K562 (cell line): ENCODE results near the gene NUP210. TPM values are rescaled to one million over a fixed set of nuclear protein-coding genes. Genes with fewer than 3 reads are reported as not detected.

Experiments used
- ARHGAP35 ChIP-seq: fragments of 450-650 bp; IDR thresholded peaks from 2 replicates; pipeline ENCODE4 v1.6.1; 2018; ENCODE audit not compliant: partially characterized antibody
- CEBPG ChIP-seq, 3 experiments: fragments of 200-800 bp in 1 of 3; sonication (Bioruptor generic) in 1 of 3; sonication (generic) in 1 of 3; formaldehyde crosslinking in 1 of 3; IDR thresholded peaks in 2 of 3; conservative IDR thresholded peaks in 1 of 3; 2 replicates each; pipeline versions ENCODE4 v1.6.1 to v1.8.0; 2016 to 2022; ENCODE audit warnings: missing compliant biosample characterization in 2 of 3, missing genetic modification characterization in 2 of 3, mild to moderate bottlenecking in 1 of 3, missing genetic modification reagents in 1 of 3
- ELF1 ChIP-seq: fragments of 200-800 bp; sonication (Bioruptor generic); IDR thresholded peaks from 2 replicates; pipeline ENCODE4 v1.6.1; 2016; ENCODE audit warnings: missing genetic modification characterization, missing compliant biosample characterization
- FIP1L1 ChIP-seq: fragments of 200-400 bp; formaldehyde crosslinking; IDR thresholded peaks from 2 replicates; pipeline ENCODE4 v1.6.1; 2018; ENCODE audit warnings: mild to moderate bottlenecking, low read depth, low read length; ENCODE audit not compliant: poor library complexity, severe bottlenecking
- FOXM1 ChIP-seq, 2 experiments: fragments of 450-650 bp in 1 of 2; sonication (generic) in 1 of 2; formaldehyde crosslinking in 1 of 2; IDR thresholded peaks; 2 replicates each; pipeline versions ENCODE4 v1.6.1 to v1.9.0; 2017 to 2022; ENCODE audit warnings: low read depth in 2 of 2, mild to moderate bottlenecking in 2 of 2, missing genetic modification reagents in 1 of 2, moderate library complexity in 1 of 2
- KLF10 ChIP-seq: fragments of 250-450 bp; sonication (Bioruptor Pico); IDR thresholded peaks from 2 replicates; pipeline ENCODE4 v1.6.1; 2021; ENCODE audit warnings: matching md5 sums
- MTA2 ChIP-seq: fragments of 450-650 bp; IDR thresholded peaks from 2 replicates; pipeline ENCODE4 v1.6.1; 2016; ENCODE audit warnings: low read depth
- NBN ChIP-seq: fragments of 450-650 bp; IDR thresholded peaks from 2 replicates; pipeline ENCODE4 v1.6.1; 2016; ENCODE audit warnings: low read depth, mild to moderate bottlenecking
- NELFE ChIP-seq: IDR thresholded peaks from 2 replicates; pipeline ENCODE4 v1.6.1; 2011; ENCODE audit warnings: mild to moderate bottlenecking; ENCODE audit not compliant: insufficient read depth, insufficient read length
- NFIX ChIP-seq: fragments of 250-450 bp; sonication (Bioruptor Pico); IDR thresholded peaks from 2 replicates; pipeline ENCODE4 v1.4.0; 2020; ENCODE audit warnings: low read depth, mild to moderate bottlenecking, moderate library complexity
- SAFB2 ChIP-seq: fragments of 200-400 bp; formaldehyde crosslinking; IDR thresholded peaks from 2 replicates; pipeline ENCODE4 v1.6.1; 2018; ENCODE audit warnings: borderline replicate concordance, low read length, low read depth, moderate library complexity; ENCODE audit not compliant: severe bottlenecking
- SLC30A9 ChIP-seq: fragments of 250-450 bp; sonication (Bioruptor Pico); IDR thresholded peaks from 2 replicates; pipeline ENCODE4 v1.8.0; 2022; ENCODE audit warnings: mild to moderate bottlenecking, moderate library complexity
- SREBF2 ChIP-seq: sonication (generic); formaldehyde crosslinking; IDR thresholded peaks from 2 replicates; pipeline ENCODE4 v1.4.0; 2020; ENCODE audit warnings: mild to moderate bottlenecking, missing genetic modification reagents
- ZNF436 ChIP-seq: fragments of 250-450, 450-650 bp; sonication (Bioruptor Pico); formaldehyde crosslinking; IDR thresholded peaks from 2 replicates; pipeline ENCODE4 v1.7.0; 2020; ENCODE audit warnings: mild to moderate bottlenecking
- ZNF589 ChIP-seq: fragments of 200-800 bp; sonication (Bioruptor generic); IDR thresholded peaks from 2 replicates; pipeline ENCODE4 v1.6.1; 2016; ENCODE audit warnings: low read depth, missing genetic modification characterization, missing compliant biosample characterization
- polyA plus RNA-seq, 8 experiments: library from polyadenylated mRNA; depleted of rRNA in 4 of 8; stranded (reverse) in 5 of 8; unstranded in 3 of 8; fragments of >200 nt; fragmentation: Nextera tagmentation in 2 of 8; fragmentation: Illumina TruSeq in 1 of 8; extraction: Ambion mirVana in 2 of 8; extraction: Trizol in 1 of 8; gene quantifications; 2 replicates each; pipeline versions ENCODE4 v1.2.1 to v1.2.3, GENCODE V29; 2011 to 2014; ENCODE audit warnings: inconsistent platforms in 1 of 8, missing spikeins in 1 of 8
- total RNA-seq, 7 experiments: library from RNA; depleted of rRNA in 6 of 7; stranded (reverse); fragments of >200 nt in 6 of 7; fragmentation: Illumina TruSeq in 2 of 7; extraction: Trizol in 2 of 7; gene quantifications; 2 replicates each; pipeline versions ENCODE4 v1.2.1 to v1.2.3, GENCODE V29; 2011 to 2021; ENCODE audit warnings: low replicate concordance in 1 of 7
- TF ChIP-seq, protein P1 (sequence below): fragments of 250-450 bp; sonication (Bioruptor Pico); IDR thresholded peaks from 2 replicates; pipeline ENCODE4 v1.8.0; 2021; ENCODE audit warnings: borderline replicate concordance, mild to moderate bottlenecking, moderate library complexity; ENCODE audit not compliant: poor library complexity, severe bottlenecking
- TF ChIP-seq, protein P2 (sequence below): sonication (generic); formaldehyde crosslinking; IDR thresholded peaks from 2 replicates; pipeline ENCODE4 v1.8.1; 2023; ENCODE audit warnings: mild to moderate bottlenecking, missing genetic modification reagents
- TF ChIP-seq, protein P3 (sequence below): sonication (generic); formaldehyde crosslinking; IDR thresholded peaks from 2 replicates; pipeline ENCODE4 v1.8.0; 2022; ENCODE audit warnings: missing genetic modification reagents, mild to moderate bottlenecking, borderline replicate concordance
- TF ChIP-seq, protein P4 (sequence below): fragments of 450-650 bp; formaldehyde crosslinking; IDR thresholded peaks from 2 replicates; pipeline ENCODE4 v1.4.0; 2022; ENCODE audit warnings: mild to moderate bottlenecking, moderate library complexity
- TF ChIP-seq, protein P5 (sequence below), 3 experiments: fragments of 200-800 bp in 1 of 3; sonication (Bioruptor generic) in 1 of 3; sonication (generic) in 1 of 3; formaldehyde crosslinking in 1 of 3; IDR thresholded peaks; 2 replicates each; pipeline versions ENCODE4 v1.6.1 to v1.8.0; 2016 to 2022; ENCODE audit warnings: mild to moderate bottlenecking in 2 of 3, missing compliant biosample characterization in 2 of 3, missing genetic modification characterization in 2 of 3, missing genetic modification reagents in 1 of 3

Gene NUP210
- total and polyA plus RNA-seq, 9 of the 15 experiments (the other 6 are each of a cell fraction or from before 2014, with no cell fraction given), result 1.2 to 138 (median 44.0) TPM

DNA sequence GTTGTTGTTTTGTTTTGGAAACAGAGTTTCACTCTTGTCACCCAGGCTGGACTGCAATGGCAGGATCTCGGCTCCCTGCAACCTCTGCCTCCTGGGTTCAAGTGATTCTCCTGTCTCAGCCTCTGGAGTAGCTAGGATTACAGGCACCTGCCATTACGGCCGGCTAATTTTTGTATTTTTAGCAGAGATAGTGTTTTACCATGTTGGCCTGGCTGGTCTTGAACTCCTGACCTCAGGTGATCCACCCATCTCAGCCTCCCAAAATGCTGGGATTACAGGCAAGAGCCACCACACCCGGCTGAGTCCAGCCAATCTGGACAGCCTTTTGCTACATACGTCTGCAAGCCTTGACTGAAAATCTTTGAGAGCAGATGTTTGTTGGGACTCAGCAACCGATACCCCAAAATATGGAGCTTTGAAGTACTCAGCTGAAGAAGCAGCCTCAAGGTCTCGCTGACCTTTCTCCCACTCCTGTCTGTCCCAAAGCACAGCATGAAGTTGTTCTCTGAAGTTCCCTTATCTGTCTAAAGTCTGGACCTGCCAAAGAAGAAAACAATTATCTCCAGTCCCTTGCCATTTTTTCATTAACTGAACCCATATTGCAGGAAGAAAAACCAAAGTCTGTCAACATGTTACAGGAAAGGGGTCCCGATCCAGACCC lies 9.6 kb upstream of the NUP210 start (continued):
- TF ChIP-seq ARHGAP35 (no peak), SAFB2 (no peak), MTA2 (no peak), NFIX (no peak), NBN (0 out of 2 replicates have a peak, but pooled peaks have one; percentile 29), FIP1L1 (no peak), ZNF589 (CRISPR knock-in tag) (no peak), SLC30A9 (CRISPR knock-in tag) (no peak), KLF10 (CRISPR knock-in tag) (no peak), ZNF436 (CRISPR knock-in tag) (no peak), SREBF2 (CRISPR knock-in tag) (no peak), ELF1 (no peak), FOXM1 (IDR thresholded peaks at IDR 0.05; ENCODE audit: low read depth) (no peak), FOXM1 (CRISPR knock-in tag; IDR thresholded peaks at IDR 0.05; ENCODE audit: low read depth) (no peak), CEBPG (CRISPR knock-in tag; IDR thresholded peaks at IDR 0.05) (no peak), CEBPG (tag; conservative IDR thresholded peaks at IDR 0.05 in 1 of 2, IDR thresholded peaks at IDR 0.05 in 1 of 2) (no peak), NELFE (no peak)
- TF ChIP-seq, protein P1, sequence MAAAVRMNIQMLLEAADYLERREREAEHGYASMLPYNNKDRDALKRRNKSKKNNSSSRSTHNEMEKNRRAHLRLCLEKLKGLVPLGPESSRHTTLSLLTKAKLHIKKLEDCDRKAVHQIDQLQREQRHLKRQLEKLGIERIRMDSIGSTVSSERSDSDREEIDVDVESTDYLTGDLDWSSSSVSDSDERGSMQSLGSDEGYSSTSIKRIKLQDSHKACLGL, result no peak
- TF ChIP-seq, protein P2, sequence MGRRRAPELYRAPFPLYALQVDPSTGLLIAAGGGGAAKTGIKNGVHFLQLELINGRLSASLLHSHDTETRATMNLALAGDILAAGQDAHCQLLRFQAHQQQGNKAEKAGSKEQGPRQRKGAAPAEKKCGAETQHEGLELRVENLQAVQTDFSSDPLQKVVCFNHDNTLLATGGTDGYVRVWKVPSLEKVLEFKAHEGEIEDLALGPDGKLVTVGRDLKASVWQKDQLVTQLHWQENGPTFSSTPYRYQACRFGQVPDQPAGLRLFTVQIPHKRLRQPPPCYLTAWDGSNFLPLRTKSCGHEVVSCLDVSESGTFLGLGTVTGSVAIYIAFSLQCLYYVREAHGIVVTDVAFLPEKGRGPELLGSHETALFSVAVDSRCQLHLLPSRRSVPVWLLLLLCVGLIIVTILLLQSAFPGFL (CRISPR knock-in tag), result no peak
- TF ChIP-seq, protein P3, sequence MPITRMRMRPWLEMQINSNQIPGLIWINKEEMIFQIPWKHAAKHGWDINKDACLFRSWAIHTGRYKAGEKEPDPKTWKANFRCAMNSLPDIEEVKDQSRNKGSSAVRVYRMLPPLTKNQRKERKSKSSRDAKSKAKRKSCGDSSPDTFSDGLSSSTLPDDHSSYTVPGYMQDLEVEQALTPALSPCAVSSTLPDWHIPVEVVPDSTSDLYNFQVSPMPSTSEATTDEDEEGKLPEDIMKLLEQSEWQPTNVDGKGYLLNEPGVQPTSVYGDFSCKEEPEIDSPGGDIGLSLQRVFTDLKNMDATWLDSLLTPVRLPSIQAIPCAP (CRISPR knock-in tag), result no peak
- TF ChIP-seq, protein P4, sequence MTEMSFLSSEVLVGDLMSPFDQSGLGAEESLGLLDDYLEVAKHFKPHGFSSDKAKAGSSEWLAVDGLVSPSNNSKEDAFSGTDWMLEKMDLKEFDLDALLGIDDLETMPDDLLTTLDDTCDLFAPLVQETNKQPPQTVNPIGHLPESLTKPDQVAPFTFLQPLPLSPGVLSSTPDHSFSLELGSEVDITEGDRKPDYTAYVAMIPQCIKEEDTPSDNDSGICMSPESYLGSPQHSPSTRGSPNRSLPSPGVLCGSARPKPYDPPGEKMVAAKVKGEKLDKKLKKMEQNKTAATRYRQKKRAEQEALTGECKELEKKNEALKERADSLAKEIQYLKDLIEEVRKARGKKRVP (CRISPR knock-in tag), result no peak
- TF ChIP-seq, protein P5, sequence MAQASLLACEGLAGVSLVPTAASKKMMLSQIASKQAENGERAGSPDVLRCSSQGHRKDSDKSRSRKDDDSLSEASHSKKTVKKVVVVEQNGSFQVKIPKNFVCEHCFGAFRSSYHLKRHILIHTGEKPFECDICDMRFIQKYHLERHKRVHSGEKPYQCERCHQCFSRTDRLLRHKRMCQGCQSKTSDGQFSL (CRISPR knock-in tag; IDR thresholded peaks at IDR 0.05), result no peak
- TF ChIP-seq, protein P5 (tag; IDR thresholded peaks at IDR 0.05), result no peak; a peak in 1 of 4 replicates
